Central memory CD8-positive, alpha-beta T cell (primary cell): ENCODE measurements around the gene PUS7L.
A peak's percentile ranks its signal among the peaks of the same experiment; 100 is the strongest.
"Not testable (repeated sequence)": the region's sequence is repeated elsewhere in the genome, so short reads cannot be mapped to it uniquely, and the experiment has no call there.

ENCODE experiments used
- ATAC-seq: fragments of 150-1000 bp; cut with Tn5 transposase; replicated peaks from 2 replicates; pipeline ENCODE4 v1.10.0; 2022; ENCODE audit warnings: mild to moderate bottlenecking, moderate FRiP score, moderate number of reproducible peaks; ENCODE audit not compliant: poor library complexity, severe bottlenecking; ENCODE audit errors: extremely low read depth
- DNase-seq, 2 donors: peaks; one replicate each; pipeline ENCODE4 v3.0.0; 2021; ENCODE audit warnings: low spot score in 2 of 2
- H3K27ac Mint-ChIP-seq: one replicate; pipeline ENCODE4 v1.8.0; 2022; ENCODE audit warnings: low read depth, mild to moderate bottlenecking, moderate library complexity, mixed read lengths
- H3K27me3 Mint-ChIP-seq: one replicate; pipeline ENCODE4 v1.8.0; 2022; ENCODE audit warnings: mixed read lengths
- H3K36me3 Mint-ChIP-seq: one replicate; pipeline ENCODE4 v1.8.0; 2022; ENCODE audit warnings: mild to moderate bottlenecking, moderate library complexity, mixed read lengths; ENCODE audit not compliant: insufficient read depth
- H3K4me1 Mint-ChIP-seq: one replicate; pipeline ENCODE4 v1.8.0; 2022; ENCODE audit warnings: mixed read lengths
- H3K4me3 Mint-ChIP-seq: one replicate; pipeline ENCODE4 v1.8.0; 2022; ENCODE audit warnings: mild to moderate bottlenecking, moderate library complexity, mixed read lengths
- H3K9me3 Mint-ChIP-seq: one replicate; pipeline ENCODE4 v1.8.0; 2022; ENCODE audit warnings: mixed read lengths

The PUS7L gene

DNA sequence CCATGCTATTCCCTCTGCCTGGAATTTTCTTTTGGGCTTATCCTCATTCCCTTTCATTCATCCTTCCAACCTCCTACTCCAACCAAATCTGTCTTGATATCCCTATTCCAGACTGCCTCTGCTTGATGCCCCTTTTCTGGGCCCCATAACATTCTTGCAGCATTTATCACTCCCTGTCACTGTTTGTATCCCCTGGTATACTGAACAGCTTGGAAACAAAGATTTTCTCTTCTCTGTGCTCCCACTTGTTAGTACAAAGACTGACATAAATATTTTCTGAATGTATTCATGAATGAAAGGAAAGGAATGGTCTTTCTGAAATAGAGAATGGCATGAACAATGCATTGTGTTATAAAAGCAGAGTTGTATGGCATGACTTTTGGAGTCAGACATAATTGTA, 7.7 kb upstream of the PUS7L start:
- Mint-ChIP-seq H3K4me1 (peaks cover 29% of the 10 kb centered on the region), H3K27me3 (no peaks in the 10 kb centered on the region), H3K36me3 (peaks cover 23% of the 10 kb centered on the region), H3K4me3 (no peak overlapping the region), H3K9me3 (no peaks in the 10 kb centered on the region), H3K27ac (no peak overlapping the region)
- ATAC-seq = no peak
- no peak for DNase-seq

DNA sequence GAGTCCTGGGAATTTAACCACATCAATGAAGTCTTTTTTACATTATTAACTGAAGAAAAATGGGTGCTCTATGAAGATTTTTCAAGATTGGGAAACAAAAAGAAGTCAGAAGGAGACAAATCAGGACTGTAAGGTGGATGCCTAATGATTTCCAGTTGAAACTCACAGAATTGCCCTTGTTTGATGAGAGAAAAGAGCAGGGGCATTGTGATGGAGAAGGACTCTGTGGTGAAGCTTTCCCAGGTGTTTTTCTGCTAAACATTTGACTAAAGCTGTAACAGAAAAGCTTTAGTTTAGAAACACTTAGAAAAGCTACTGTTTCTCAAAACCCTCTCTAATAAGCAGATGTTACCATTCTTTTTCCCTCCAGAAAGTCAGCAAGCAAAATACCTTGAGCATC, 5.9 kb upstream of the PUS7L start:
- Mint-ChIP-seq H3K4me1 (peaks cover 32% of the 10 kb centered on the region), H3K27ac (no peak overlapping the region), H3K27me3 (no peaks in the 10 kb centered on the region), H3K9me3 (no peaks in the 10 kb centered on the region), H3K4me3 (no peak overlapping the region), H3K36me3 (peaks cover 20% of the 10 kb centered on the region)
- DNase-seq = no peak
- no peak for ATAC-seq

- Mint-ChIP-seq H3K9me3 (no peaks in the 10 kb centered on the region), H3K4me1 (peaks cover 38% of the 10 kb centered on the region), H3K27me3 (no peaks in the 10 kb centered on the region), H3K27ac (no peak overlapping the region), H3K4me3 (no peak overlapping the region), H3K36me3 (peaks cover 19% of the 10 kb centered on the region)
- DNase-seq = no peak
- ATAC-seq = no peak
These were observed 5.2 kb upstream of the PUS7L start for GRCh38 chr12:43763769-43764168.

DNA sequence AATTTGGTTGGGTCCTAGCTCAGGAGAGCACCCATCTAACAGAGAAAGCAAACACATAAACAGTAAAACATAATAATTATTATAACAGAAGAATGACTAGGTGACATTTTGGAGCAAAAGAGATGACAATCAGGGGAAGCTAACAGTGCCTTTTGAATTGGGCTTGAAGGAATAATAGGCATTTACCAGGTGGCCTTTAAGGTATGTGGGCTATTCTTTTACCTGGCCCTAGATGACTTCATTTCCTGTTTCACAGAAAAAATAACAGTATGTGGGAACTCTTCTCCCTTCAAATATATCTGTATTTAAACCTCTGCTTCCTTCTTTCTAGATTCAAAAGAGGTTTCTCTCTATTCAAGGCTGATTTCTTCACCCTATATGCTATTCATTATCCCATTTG, 4.0 kb upstream of the PUS7L start:
- DNase-seq = no peak
- Mint-ChIP-seq H3K4me3 (no peak overlapping the region), H3K36me3 (peaks cover 16% of the 10 kb centered on the region), H3K27me3 (no peaks in the 10 kb centered on the region), H3K27ac (no peak overlapping the region), H3K9me3 (no peaks in the 10 kb centered on the region), H3K4me1 (peaks cover 50% of the 10 kb centered on the region)
- ATAC-seq = no peak

DNA sequence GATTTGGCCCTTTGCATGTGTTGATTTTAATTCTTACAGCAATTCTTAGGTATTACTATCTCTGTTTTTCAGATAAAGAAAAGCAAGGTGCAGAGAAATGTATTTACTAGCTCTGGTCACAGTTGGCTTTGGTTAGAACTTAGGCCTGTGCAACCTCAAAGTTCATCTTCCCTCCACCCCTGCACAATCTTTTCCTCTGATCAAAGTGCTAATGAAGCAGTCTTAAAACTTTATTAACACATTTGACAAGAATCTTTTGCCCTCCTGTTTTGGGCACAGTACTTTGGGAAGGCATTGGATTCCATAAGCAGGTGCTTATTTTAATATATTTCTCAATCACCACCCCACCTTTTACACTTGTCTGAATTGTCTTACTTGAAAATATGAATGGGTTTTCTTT, 2.9 kb upstream of the PUS7L start:
- H3K27me3 Mint-ChIP-seq = no peaks in the 10 kb centered on the region
- DNase-seq = no peak
- peak overlapping the region; percentile 51 for H3K4me3 Mint-ChIP-seq
- H3K36me3 Mint-ChIP-seq = peaks cover 16% of the 10 kb centered on the region
- ATAC-seq = no peak
- no peaks in the 10 kb centered on the region for H3K9me3 Mint-ChIP-seq
- peak overlapping the region; percentile 68 for H3K27ac Mint-ChIP-seq
- H3K4me1 Mint-ChIP-seq = peaks cover 59% of the 10 kb centered on the region

- Mint-ChIP-seq H3K27ac (peak overlapping the region; percentile 98), H3K9me3 (no peaks in the 10 kb centered on the region), H3K27me3 (no peaks in the 10 kb centered on the region), H3K36me3 (peaks cover 17% of the 10 kb centered on the region), H3K4me3 (peak overlapping the region; percentile 96), H3K4me1 (peaks cover 63% of the 10 kb centered on the region)
- no peak for ATAC-seq
- DNase-seq = no peak
These were observed 1.8 kb upstream of the PUS7L start for GRCh38 chr12:43760396-43760795.

DNA sequence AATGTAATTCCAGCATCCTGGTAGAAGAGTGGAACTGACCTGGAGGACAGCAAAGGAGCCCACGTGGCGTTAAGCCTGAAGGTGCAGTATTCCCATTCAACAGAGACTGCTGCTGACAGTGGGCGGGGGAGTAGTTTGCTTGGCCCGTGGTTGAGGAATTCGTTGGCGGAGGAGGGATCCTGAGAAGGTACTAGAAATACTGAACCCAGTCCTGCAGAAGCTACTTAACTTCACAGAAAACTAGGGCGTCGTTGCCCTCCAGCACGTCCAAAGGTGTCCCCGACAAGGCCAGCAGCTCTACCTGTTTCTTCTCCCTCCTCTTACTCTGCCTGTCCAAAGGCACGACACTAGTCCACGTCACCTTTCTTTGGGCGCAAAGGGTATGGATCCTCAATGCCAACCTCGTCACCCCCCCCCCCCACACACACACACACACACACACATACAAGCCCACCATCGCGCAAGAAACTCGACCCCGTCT, 303 bp downstream of the PUS7L start:
- H3K4me1 Mint-ChIP-seq = peaks cover 57% of the 10 kb centered on the region
- peak in 1 of 2 donors; percentile 14 for DNase-seq

GRCh38 chr12:43754015-43754414, 4.6 kb downstream of the PUS7L start:
- ATAC-seq (no peak), DNase-seq (no peak)
- H3K36me3 Mint-ChIP-seq = peaks cover 16% of the 10 kb centered on the region
- H3K27ac Mint-ChIP-seq = no peak overlapping the region
- H3K27me3 Mint-ChIP-seq = no peaks in the 10 kb centered on the region
- H3K4me1 Mint-ChIP-seq = peaks cover 39% of the 10 kb centered on the region
- H3K9me3 Mint-ChIP-seq = no peaks in the 10 kb centered on the region
- H3K4me3 Mint-ChIP-seq = no peak overlapping the region

More for the DNA sequence above, 303 bp downstream of the PUS7L start:
- Mint-ChIP-seq H3K4me3 (peak overlapping the region; percentile 96), H3K9me3 (no peaks in the 10 kb centered on the region), H3K27me3 (no peaks in the 10 kb centered on the region), H3K36me3 (peaks cover 24% of the 10 kb centered on the region), H3K27ac (peak overlapping the region; percentile 98)
- peak; percentile 4 for ATAC-seq

GRCh38 chr12:43751360-43751759, 7.2 kb downstream of the PUS7L start:
- DNase-seq, H3K27ac Mint-ChIP-seq, H3K9me3 Mint-ChIP-seq, ATAC-seq, H3K27me3 Mint-ChIP-seq, H3K4me3 Mint-ChIP-seq: not testable (repeated sequence)
- H3K36me3 Mint-ChIP-seq = peaks cover 14% of the 10 kb centered on the region
- H3K4me1 Mint-ChIP-seq = peaks cover 15% of the 10 kb centered on the region

DNA sequence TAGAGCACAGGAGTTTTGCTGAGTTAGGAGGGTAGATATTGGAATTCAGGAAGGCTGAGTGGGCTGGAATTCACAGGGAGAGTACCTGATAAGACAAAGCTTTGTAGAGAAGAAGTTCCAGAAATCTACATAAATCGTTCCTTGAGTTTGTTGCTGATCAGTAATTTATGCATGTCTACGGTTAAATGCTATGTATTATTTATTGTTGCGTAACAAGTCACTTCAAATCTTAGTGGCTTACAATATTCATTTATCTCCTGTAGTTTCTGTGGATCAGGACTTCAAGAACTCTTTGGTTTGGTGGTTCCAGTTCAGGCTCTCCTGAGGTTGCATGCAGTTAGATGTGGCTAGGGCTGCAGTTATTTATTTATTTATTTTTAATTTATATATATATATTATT, 7.8 kb downstream of the PUS7L start:
- DNase-seq (no peak), ATAC-seq (no peak)
- Mint-ChIP-seq H3K9me3 (no peaks in the 10 kb centered on the region), H3K27me3 (no peaks in the 10 kb centered on the region), H3K36me3 (peaks cover 16% of the 10 kb centered on the region), H3K4me3 (no peak overlapping the region), H3K27ac (no peak overlapping the region), H3K4me1 (peaks cover 12% of the 10 kb centered on the region)

- no peak for ATAC-seq
- Mint-ChIP-seq H3K27ac (no peak overlapping the region), H3K27me3 (no peaks in the 10 kb centered on the region), H3K4me3 (no peak overlapping the region), H3K36me3 (peaks cover 20% of the 10 kb centered on the region), H3K4me1 (peaks cover 12% of the 10 kb centered on the region), H3K9me3 (no peaks in the 10 kb centered on the region)
- no peak for DNase-seq
These were observed 9.6 kb downstream of the PUS7L start for GRCh38 chr12:43749016-43749415.

DNA sequence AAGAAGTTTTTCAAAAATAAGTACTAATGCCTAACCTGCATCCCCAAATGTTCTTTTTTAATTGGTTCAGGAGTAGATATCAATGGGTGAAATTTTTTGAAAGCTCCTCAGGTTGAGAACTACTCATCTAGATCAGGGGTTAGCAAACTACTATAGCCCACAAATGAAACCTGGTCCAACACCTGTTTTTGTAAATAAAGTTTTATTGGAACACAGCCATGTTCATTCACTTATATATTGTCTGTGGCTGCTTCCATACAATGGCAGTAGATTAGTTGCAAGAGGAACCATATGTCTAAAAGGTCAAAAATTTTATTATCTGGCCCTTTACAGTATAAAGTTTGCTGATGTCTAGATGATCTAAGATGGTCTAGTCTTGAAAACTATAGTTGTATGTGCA, 13.8 kb downstream of the PUS7L start:
- Mint-ChIP-seq H3K27ac (no peak overlapping the region), H3K27me3 (no peaks in the 10 kb centered on the region), H3K4me1 (no peaks in the 10 kb centered on the region), H3K9me3 (no peaks in the 10 kb centered on the region), H3K36me3 (peaks cover 31% of the 10 kb centered on the region), H3K4me3 (no peak overlapping the region)
- DNase-seq = no peak
- no peak for ATAC-seq

GRCh38 chr12:43742106-43742505, 16.5 kb downstream of the PUS7L start:
- peaks cover 5% of the 10 kb centered on the region for H3K4me1 Mint-ChIP-seq
- no peak overlapping the region for H3K4me3 Mint-ChIP-seq
- H3K27ac Mint-ChIP-seq = no peak overlapping the region
- peaks cover 37% of the 10 kb centered on the region for H3K36me3 Mint-ChIP-seq
- no peaks in the 10 kb centered on the region for H3K9me3 Mint-ChIP-seq
- ATAC-seq (no peak), DNase-seq (no peak)
- H3K27me3 Mint-ChIP-seq = no peaks in the 10 kb centered on the region
